H1 (cell line): ENCODE data around the gene GUCY2C. TPM values are rescaled to one million over a fixed set of nuclear protein-coding genes. Genes with fewer than 3 reads are reported as not detected.
"Not testable (repeated sequence)": the region's sequence is repeated elsewhere in the genome, so short reads cannot be mapped to it uniquely, and the experiment has no call there.

Experiments
- CTCF ChIA-PET: fragments of 300-600 bp; sonication (Branson Sonifier 250); formaldehyde crosslinking; loops from one replicate; lab custom pipeline; 2021; ENCODE audit not compliant: partially characterized antibody; lab: Charles Lee
- POLR2A ChIA-PET: fragments of 300-600 bp; sonication (Branson Sonifier 250); formaldehyde crosslinking; loops from one replicate; lab custom pipeline; 2021; ENCODE audit warnings: inconsistent platforms; ENCODE audit not compliant: partially characterized antibody; lab: Charles Lee
- DNase-seq, 2 experiments: peaks; one replicate each; pipeline versions ENCODE4 v3.0.0 to v3.0.0-alpha.2; 2010 to 2022; ENCODE audit warnings: low spot score in 2 of 2, low read depth in 1 of 2, mixed read lengths in 1 of 2
- FAIRE-seq: peaks from 2 replicates; lab custom pipeline; 2011; peaks lifted over from hg19 to GRCh38; lab: Jason Lieb, UNC
- H2AFZ ChIP-seq: 2 replicates; pipeline ENCODE4 v1.8.1; 2012; ENCODE audit warnings: low read length, inconsistent platforms
- H2AK5ac ChIP-seq: 2 replicates; pipeline ENCODE4 v1.6.1; 2013; ENCODE audit warnings: low read depth, low read length
- H2BK120ac ChIP-seq: replicated peaks from 2 replicates; pipeline ENCODE3; 2013; ENCODE audit warnings: low read depth, low read length, inconsistent platforms
- H2BK12ac ChIP-seq: 2 replicates; pipeline ENCODE4 v1.6.1; 2013; ENCODE audit warnings: low read depth, low read length
- H2BK15ac ChIP-seq: 2 replicates; pipeline ENCODE4 v1.6.1; 2013; ENCODE audit warnings: low read length
- H2BK20ac ChIP-seq: 2 replicates; pipeline ENCODE4 v1.6.1; 2013; ENCODE audit warnings: low read length
- H2BK5ac ChIP-seq: 2 replicates; pipeline ENCODE4 v1.6.1; 2013; ENCODE audit warnings: low read depth, low read length
- H3K14ac ChIP-seq: 2 replicates; pipeline ENCODE4 v1.6.1; 2013; ENCODE audit warnings: inconsistent platforms; ENCODE audit not compliant: insufficient read length
- H3K18ac ChIP-seq: 2 replicates; pipeline ENCODE4 v1.6.1; 2013; ENCODE audit warnings: low read length; ENCODE audit errors: extremely low read depth
- H3K23ac ChIP-seq: 2 replicates; pipeline ENCODE4 v1.6.1; 2013; ENCODE audit warnings: inconsistent platforms; ENCODE audit not compliant: insufficient read length
- H3K23me2 ChIP-seq: 2 replicates; pipeline ENCODE4 v1.6.1; 2013; ENCODE audit warnings: low read depth, low read length
- H3K27ac ChIP-seq: 2 replicates; pipeline ENCODE4 v1.6.1; 2011; ENCODE audit warnings: low read depth, low read length, inconsistent platforms
- H3K27me3 ChIP-seq, 4 experiments: replicated peaks in 1 of 4; 1 replicate in 1 of 4; 2 replicates in 3 of 4; pipeline versions ENCODE4 v1.6.1 to v1.8.1; 2011 to 2013; ENCODE audit warnings: low read length in 3 of 4, mild to moderate bottlenecking in 3 of 4, inconsistent platforms in 2 of 4, mixed read lengths in 2 of 4, moderate library complexity in 1 of 4; ENCODE audit not compliant: control insufficient read depth in 3 of 4, insufficient read depth in 3 of 4; ENCODE audit errors: extremely low read depth in 1 of 4
- H3K36me3 ChIP-seq, 4 experiments: 2 replicates each; pipeline versions ENCODE4 v1.6.1 to v1.8.1; 2011 to 2013; ENCODE audit warnings: mild to moderate bottlenecking in 4 of 4, low read length in 3 of 4, moderate library complexity in 2 of 4, control low read depth in 1 of 4, inconsistent platforms in 1 of 4; ENCODE audit not compliant: insufficient read depth in 4 of 4, control insufficient read depth in 2 of 4
- H3K4ac ChIP-seq: replicated peaks from 2 replicates; pipeline ENCODE3; 2013; ENCODE audit warnings: low read length, low read depth, mixed read lengths, inconsistent platforms; ENCODE audit not compliant: insufficient read length
- H3K4me1 ChIP-seq, 4 experiments: replicated peaks in 1 of 4; 1 replicate in 1 of 4; 2 replicates in 3 of 4; pipeline versions ENCODE4 v1.6.1 to v1.8.1; 2011 to 2013; ENCODE audit warnings: low read length in 3 of 4, inconsistent platforms in 2 of 4, mixed read lengths in 1 of 4; ENCODE audit not compliant: insufficient read depth in 4 of 4, control insufficient read depth in 3 of 4
- H3K4me2 ChIP-seq, 2 experiments: 2 replicates each; pipeline versions ENCODE4 v1.6.1 to v1.8.1; 2011 to 2013; ENCODE audit warnings: low read depth in 2 of 2, low read length in 2 of 2, control low read depth in 1 of 2, inconsistent platforms in 1 of 2, mild to moderate bottlenecking in 1 of 2; ENCODE audit not compliant: insufficient read depth in 1 of 2
- H3K4me3 ChIP-seq, 4 experiments: fragments of 200-600, 300-600 bp in 1 of 4; sonication (generic), shearing (Covaris generic), sonication (Bioruptor Twin) in 1 of 4; 2 replicates each; pipeline versions ENCODE4 v1.5.1 to v1.8.1; 2011 to 2016; ENCODE audit warnings: low read length in 4 of 4, low read depth in 3 of 4, control low read depth in 2 of 4, inconsistent platforms in 2 of 4, mild to moderate bottlenecking in 2 of 4, mixed read lengths in 1 of 4, moderate library complexity in 1 of 4; ENCODE audit not compliant: insufficient read depth in 2 of 4; ENCODE audit errors: extremely low read depth in 1 of 4
- H3K56ac ChIP-seq: replicated peaks from 2 replicates; pipeline ENCODE3; 2013; ENCODE audit warnings: low read depth, mild to moderate bottlenecking, mixed read lengths, low read length, inconsistent platforms; ENCODE audit not compliant: insufficient read length
- H3K79me1 ChIP-seq: 2 replicates; pipeline ENCODE4 v1.6.1; 2013; ENCODE audit warnings: low read depth, low read length, control low read depth
- H3K79me2 ChIP-seq, 2 experiments: 2 replicates each; pipeline versions ENCODE4 v1.6.1 to v1.8.1; 2012 to 2013; ENCODE audit warnings: low read length in 2 of 2, mild to moderate bottlenecking in 2 of 2, inconsistent platforms in 1 of 2; ENCODE audit not compliant: insufficient read depth in 2 of 2, control insufficient read depth in 1 of 2
- H3K9ac ChIP-seq, 4 experiments: replicated peaks in 1 of 4; 1 replicate in 1 of 4; 2 replicates in 3 of 4; pipeline versions ENCODE4 v1.6.1 to v1.8.1; 2011 to 2013; ENCODE audit warnings: low read depth in 3 of 4, low read length in 3 of 4, control low read depth in 2 of 4, mild to moderate bottlenecking in 2 of 4, moderate library complexity in 2 of 4, inconsistent platforms in 1 of 4; ENCODE audit errors: extremely low read depth in 1 of 4
- H3K9me3 ChIP-seq, 2 experiments: 2 replicates each; pipeline versions ENCODE4 v1.6.1 to v1.8.1; 2012 to 2013; ENCODE audit warnings: mild to moderate bottlenecking in 2 of 2, moderate library complexity in 2 of 2, control low read depth in 1 of 2, inconsistent platforms in 1 of 2, low read depth in 1 of 2, low read length in 1 of 2, mixed read lengths in 1 of 2; ENCODE audit not compliant: insufficient read depth in 2 of 2
- H4K20me1 ChIP-seq, 2 experiments: replicated peaks in 1 of 2; 2 replicates each; pipeline versions ENCODE3 to v1.8.1; 2011 to 2013; ENCODE audit warnings: inconsistent platforms in 2 of 2, low read length in 2 of 2, mild to moderate bottlenecking in 1 of 2; ENCODE audit not compliant: insufficient read depth in 2 of 2, control insufficient read depth in 1 of 2
- H4K5ac ChIP-seq: 2 replicates; pipeline ENCODE4 v1.6.1; 2013; ENCODE audit warnings: low read length, low read depth, mixed read lengths, inconsistent platforms; ENCODE audit not compliant: insufficient read length
- H4K8ac ChIP-seq: 2 replicates; pipeline ENCODE4 v1.8.0; 2013; ENCODE audit warnings: mild to moderate bottlenecking, moderate library complexity, low read length, inconsistent platforms; ENCODE audit not compliant: insufficient read depth; ENCODE audit errors: extremely low read depth
- H4K91ac ChIP-seq: replicated peaks from 2 replicates; pipeline ENCODE3; 2013; ENCODE audit warnings: low read length, mixed read lengths, inconsistent platforms; ENCODE audit not compliant: insufficient read length
- WGBS, 2 experiments: shearing (Covaris generic) in 1 of 2; methylation state at CpG; one replicate each; pipeline versions ENCODE4 v1.1.6 to v1.1.7; 2013 to 2015; ENCODE audit warnings: low lambda C conversion rate in 2 of 2, mixed read lengths in 2 of 2, inconsistent platforms in 1 of 2, low coverage in 1 of 2, missing lambda C conversion rate in 1 of 2; ENCODE audit not compliant: insufficient replicate concordance in 2 of 2, insufficient coverage in 1 of 2, insufficient read length in 1 of 2; ENCODE audit errors: extremely low coverage in 1 of 2, missing lambda C conversion rate in 1 of 2; 5-methylcytosine and 5-hydroxymethylcytosine counted together
- polyA plus RNA-seq, 7 experiments: library from polyadenylated mRNA; depleted of rRNA in 3 of 7; stranded (reverse) in 5 of 7; unstranded in 2 of 7; fragments of >200 nt in 5 of 7; fragments of 200-250 nt in 2 of 7; gene quantifications; 1 replicate in 5 of 7; 2 replicates in 1 of 7; 4 replicates in 1 of 7; pipeline versions ENCODE4 v1.2.1 to v1.2.3, GENCODE V29; 2011 to 2013; ENCODE audit warnings: missing spikeins in 2 of 7, mixed read lengths in 2 of 7
- total RNA-seq: library from RNA; stranded (reverse); fragmentation: NEBNext Ultra II Directional; extraction: Animal tissue kit (Norgen Biotek cat#: 25700); gene quantifications from 2 replicates; pipeline ENCODE4 v1.2.1, GENCODE V29; 2021

GUCY2C gene
- total and polyA plus RNA-seq, 2 of the 8 experiments (the other 6 are each of a cell fraction or from before 2014, with no cell fraction given), result 1.9 to 3.2 TPM

GRCh38 chr12:14682231-14682630 lies 14.2 kb downstream of the GUCY2C start:
- H3K27ac ChIP-seq, H3K36me3 ChIP-seq, FAIRE-seq, H3K79me1 ChIP-seq, H3K4me3 ChIP-seq, H3K14ac ChIP-seq, H3K56ac ChIP-seq, H2BK120ac ChIP-seq, H3K23ac ChIP-seq, H4K20me1 ChIP-seq, H2BK20ac ChIP-seq, H2BK5ac ChIP-seq, H3K9me3 ChIP-seq, H3K4ac ChIP-seq, H3K4me2 ChIP-seq, H2AFZ ChIP-seq, H4K5ac ChIP-seq, CTCF ChIA-PET, H3K18ac ChIP-seq, H3K9ac ChIP-seq, H2BK12ac ChIP-seq, H4K91ac ChIP-seq, H2AK5ac ChIP-seq, DNase-seq, H2BK15ac ChIP-seq, H3K23me2 ChIP-seq, H3K4me1 ChIP-seq, H3K79me2 ChIP-seq, H4K8ac ChIP-seq: not testable (repeated sequence)
- peaks cover 2 to 19% (median 8%) of the 10 kb centered on the region in 4 experiments; a peak in 5 of 7 replicates for H3K27me3 ChIP-seq
- 86% methylated on average over 4 of the region's 4 CpGs; no CpG with 5 or more reads in 1 of the 2 experiments for WGBS, 2 experiments
- POLR2A ChIA-PET, result interaction anchor here (1.2 to 10.4 kb wide), 2 partner anchors 13 to 114 kb away, joined by 3 to 120 read pairs; partner anchors contain the start of gene GUCY2C
